Esophagus muscularis mucosa (tissue), 4 donors: ENCODE results near the gene MIAT.

Experiments used
- EP300 ChIP-seq: sonication (generic); formaldehyde crosslinking; IDR thresholded peaks from one replicate; pipeline ENCODE4 v1.6.1; 2017; ENCODE audit warnings: antibody characterized with exemption
- POLR2A ChIP-seq: fragments of 450-650 bp; IDR thresholded peaks from one replicate; pipeline ENCODE4 v1.6.1; 2017; ENCODE audit warnings: antibody characterized with exemption, moderate library complexity, mild to moderate bottlenecking, low read depth
- POLR2AphosphoS5 ChIP-seq, 2 donors: sonication (generic); formaldehyde crosslinking; IDR thresholded peaks; one replicate each; pipeline ENCODE4 v1.6.1; 2017; ENCODE audit warnings: antibody characterized with exemption in 2 of 2
- TF ChIP-seq, protein P1 (sequence below), 3 experiments: fragments of 200-600 bp in 2 of 3; fragments of 450-650 bp in 1 of 3; sonication (generic) in 2 of 3; IDR thresholded peaks; one replicate each; pipeline ENCODE4 v1.5.1; 2017 to 2019; ENCODE audit warnings: antibody characterized with exemption in 3 of 3, mild to moderate bottlenecking in 2 of 3, moderate library complexity in 1 of 3

DNA sequence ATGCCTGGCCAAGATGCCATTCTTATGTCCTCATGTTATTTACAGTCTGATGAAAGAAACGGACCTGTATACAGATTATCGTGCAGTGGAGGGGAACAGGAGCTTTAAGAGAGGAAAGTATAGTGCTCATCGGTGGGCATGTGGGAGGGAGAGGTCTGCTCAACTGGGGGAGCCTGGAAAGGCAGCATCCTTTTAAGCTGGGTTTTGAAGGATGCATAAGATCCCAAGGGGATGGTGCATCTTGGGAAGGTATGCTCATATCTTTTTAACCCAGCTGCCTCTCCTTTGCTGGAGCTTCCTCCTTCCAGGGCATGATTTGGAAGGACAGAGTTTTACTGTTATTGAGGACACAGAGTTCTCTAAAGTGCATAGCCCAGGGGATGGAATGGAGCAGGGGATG, 34.8 kb downstream of the MIAT start:
- TF ChIP-seq, protein P1, sequence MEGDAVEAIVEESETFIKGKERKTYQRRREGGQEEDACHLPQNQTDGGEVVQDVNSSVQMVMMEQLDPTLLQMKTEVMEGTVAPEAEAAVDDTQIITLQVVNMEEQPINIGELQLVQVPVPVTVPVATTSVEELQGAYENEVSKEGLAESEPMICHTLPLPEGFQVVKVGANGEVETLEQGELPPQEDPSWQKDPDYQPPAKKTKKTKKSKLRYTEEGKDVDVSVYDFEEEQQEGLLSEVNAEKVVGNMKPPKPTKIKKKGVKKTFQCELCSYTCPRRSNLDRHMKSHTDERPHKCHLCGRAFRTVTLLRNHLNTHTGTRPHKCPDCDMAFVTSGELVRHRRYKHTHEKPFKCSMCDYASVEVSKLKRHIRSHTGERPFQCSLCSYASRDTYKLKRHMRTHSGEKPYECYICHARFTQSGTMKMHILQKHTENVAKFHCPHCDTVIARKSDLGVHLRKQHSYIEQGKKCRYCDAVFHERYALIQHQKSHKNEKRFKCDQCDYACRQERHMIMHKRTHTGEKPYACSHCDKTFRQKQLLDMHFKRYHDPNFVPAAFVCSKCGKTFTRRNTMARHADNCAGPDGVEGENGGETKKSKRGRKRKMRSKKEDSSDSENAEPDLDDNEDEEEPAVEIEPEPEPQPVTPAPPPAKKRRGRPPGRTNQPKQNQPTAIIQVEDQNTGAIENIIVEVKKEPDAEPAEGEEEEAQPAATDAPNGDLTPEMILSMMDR (IDR thresholded peaks at IDR 0.05) = no peak
- TF ChIP-seq POLR2A (no peak), EP300 (no peak), POLR2AphosphoS5 (IDR thresholded peaks at IDR 0.05) (no peak)
